Measurements from ENCODE around the gene SORBS1.

GRCh38 chr10:95426482-95426881, 134.7 kb downstream of the SORBS1 start:
- TF ChIP-seq POLR2A (IDR thresholded peaks at IDR 0.05), result no peak
- TF ChIP-seq CTCF (IDR thresholded peaks at IDR 0.05), result no peak

Data from body of pancreas (tissue), 4 donors.